HCT116 (cell line): ENCODE results near the gene LAIR1. TPM values are rescaled to one million over a fixed set of nuclear protein-coding genes. Genes with fewer than 3 reads are reported as not detected.
"Not testable (repeated sequence)": the region's sequence is repeated elsewhere in the genome, so short reads cannot be mapped to it uniquely, and the experiment has no call there.

Source experiments
- ATAC-seq: fragments of 200-7000 bp; cut with Tn5 transposase; 2 replicates; pipeline ENCODE4 v1.9.1; 2020; ENCODE audit warnings: mild to moderate bottlenecking, moderate library complexity
- BruUV-seq: library from RNA; stranded (reverse); fragments of 400-500 nt; replicated peaks from 2 replicates; lab custom pipeline; 2021; lab: Mats Ljungman, UMichigan
- CTCF ChIA-PET: fragments of 300-600 bp; sonication (Branson Sonifier 250); formaldehyde crosslinking; loops from one replicate; lab custom pipeline; 2021; ENCODE audit warnings: antibody characterized with exemption; lab: Charles Lee
- POLR2A ChIA-PET: fragments of 300-600, 350-600 bp; sonication (Branson Sonifier 250); formaldehyde crosslinking; loops from one replicate; lab custom pipeline; 2021; ENCODE audit warnings: antibody characterized with exemption; lab: Charles Lee
- RAD21 ChIA-PET, 2 experiments: fragments of 300-600 bp; sonication (Branson Sonifier 250); formaldehyde crosslinking; loops; one replicate each; lab custom pipeline; 2023; ENCODE audit warnings: low total read pairs in 2 of 2; ENCODE audit not compliant: uncharacterized antibody in 2 of 2, unreplicated experiment in 2 of 2, low non-redundant PET in 1 of 2; lab: Charles Lee
- DNase-seq: peaks from one replicate; pipeline ENCODE4 v3.0.0-alpha.2; 2010; ENCODE audit warnings: low read depth, low spot score
- H2AFZ ChIP-seq: fragments of 200-600 bp; shearing (Covaris generic), sonication (generic); 2 replicates; pipeline ENCODE4 v1.6.1; 2017; ENCODE audit warnings: low read depth, mixed run types, mixed read lengths, antibody characterized with exemption, low read length; ENCODE audit not compliant: poor library complexity, severe bottlenecking
- H3K27ac ChIP-seq: 2 replicates; pipeline ENCODE4 v1.5.1; 2012; ENCODE audit warnings: low read depth, low read length
- H3K27me3 ChIP-seq: fragments of 200-600 bp; sonication (generic); 2 replicates; pipeline ENCODE4 v1.6.1; 2016; ENCODE audit warnings: mixed run types, low read length, mixed read lengths; ENCODE audit not compliant: insufficient read depth
- H3K36me3 ChIP-seq, 2 experiments: fragments of 200-500 bp in 1 of 2; fragments of 200-600 bp in 1 of 2; sonication (Bioruptor generic) in 1 of 2; sonication (generic) in 1 of 2; 2 replicates each; pipeline versions ENCODE4 v1.5.1 to v1.6.1; 2014 to 2016; ENCODE audit warnings: low read length in 2 of 2, inconsistent platforms in 1 of 2, mixed read lengths in 1 of 2, mixed run types in 1 of 2; ENCODE audit not compliant: insufficient read depth in 2 of 2, control insufficient read depth in 1 of 2
- H3K4me1 ChIP-seq, 2 experiments: fragments of 200-600 bp in 1 of 2; sonication (generic) in 1 of 2; 2 replicates each; pipeline versions ENCODE4 v1.5.1 to v1.6.1; 2012 to 2017; ENCODE audit warnings: low read length in 2 of 2, inconsistent platforms in 1 of 2, mild to moderate bottlenecking in 1 of 2, mixed read lengths in 1 of 2, mixed run types in 1 of 2, moderate library complexity in 1 of 2; ENCODE audit not compliant: insufficient read depth in 2 of 2, control insufficient read depth in 1 of 2
- H3K4me2 ChIP-seq: fragments of 200-600 bp; sonication (generic); 2 replicates; pipeline ENCODE4 v1.6.1; 2017; ENCODE audit warnings: mixed run types, low read length, mixed read lengths
- H3K4me3 ChIP-seq, 2 experiments: fragments of 200-600 bp in 1 of 2; sonication (generic) in 1 of 2; replicated peaks in 1 of 2; 2 replicates each; pipeline ENCODE4 v1.5.1; 2011 to 2016; ENCODE audit warnings: low read length in 2 of 2, control low read depth in 1 of 2, low read depth in 1 of 2, mild to moderate bottlenecking in 1 of 2, mixed read lengths in 1 of 2, mixed run types in 1 of 2
- H3K79me2 ChIP-seq: fragments of 200-600 bp; sonication (generic); 2 replicates; pipeline ENCODE4 v1.6.1; 2017; ENCODE audit warnings: mild to moderate bottlenecking, mixed run types, low read length, moderate library complexity, mixed read lengths; ENCODE audit not compliant: insufficient read depth
- H3K9ac ChIP-seq: fragments of 200-600 bp; sonication (generic); 2 replicates; pipeline ENCODE4 v1.6.1; 2016; ENCODE audit warnings: low read length, mixed read lengths
- H3K9me2 ChIP-seq: fragments of 200-600 bp; sonication (generic), shearing (Covaris generic); 2 replicates; pipeline ENCODE4 v1.6.1; 2017; ENCODE audit warnings: mixed run types, mild to moderate bottlenecking, moderate library complexity; ENCODE audit not compliant: insufficient read depth
- H3K9me3 ChIP-seq, 2 experiments: fragments of 200-500 bp in 1 of 2; fragments of 200-600 bp in 1 of 2; sonication (Bioruptor generic) in 1 of 2; sonication (generic) in 1 of 2; 2 replicates each; pipeline ENCODE4 v1.6.1; 2014 to 2017; ENCODE audit warnings: low read length in 2 of 2, mixed read lengths in 2 of 2, inconsistent platforms in 1 of 2, low read depth in 1 of 2, mild to moderate bottlenecking in 1 of 2, mixed run types in 1 of 2, moderate library complexity in 1 of 2; ENCODE audit not compliant: control insufficient read depth in 1 of 2, insufficient read depth in 1 of 2
- H4K20me1 ChIP-seq: fragments of 200-600 bp; sonication (generic), shearing (Covaris generic); 2 replicates; pipeline ENCODE4 v1.6.1; 2017; ENCODE audit warnings: mixed run types, mild to moderate bottlenecking, moderate library complexity; ENCODE audit not compliant: insufficient read depth
- CTCF ChIP-seq, 3 experiments: fragments of 200-600 bp in 1 of 3; sonication (generic) in 1 of 3; IDR thresholded peaks in 2 of 3; conservative IDR thresholded peaks in 1 of 3; 2 replicates each; pipeline ENCODE4 v1.5.1; 2012 to 2017; ENCODE audit warnings: low read depth in 2 of 3, low read length in 2 of 3, antibody characterized with exemption in 1 of 3, borderline replicate concordance in 1 of 3, control low read depth in 1 of 3, mild to moderate bottlenecking in 1 of 3, mixed read lengths in 1 of 3, mixed run types in 1 of 3, moderate library complexity in 1 of 3; ENCODE audit not compliant: insufficient read depth in 1 of 3
- RAD21 ChIP-seq: IDR thresholded peaks from 2 replicates; pipeline ENCODE4 v1.6.1; 2012; ENCODE audit warnings: low read depth, mild to moderate bottlenecking
- SP1 ChIP-seq: IDR thresholded peaks from 2 replicates; pipeline ENCODE4 v1.6.1; 2012; ENCODE audit warnings: low read depth
- TCF7L2 ChIP-seq: IDR thresholded peaks from 2 replicates; pipeline ENCODE4 v1.7.0; 2011; ENCODE audit warnings: borderline replicate concordance, inconsistent platforms; ENCODE audit not compliant: insufficient read depth, insufficient read length; ENCODE audit errors: extremely low read depth
- YY1 ChIP-seq: IDR thresholded peaks from 2 replicates; pipeline ENCODE4 v1.6.1; 2011; ENCODE audit warnings: low read length, low read depth, moderate library complexity, mild to moderate bottlenecking; ENCODE audit not compliant: insufficient replicate concordance; ENCODE audit errors: extremely low read depth
- ZBTB33 ChIP-seq: IDR thresholded peaks from 2 replicates; pipeline ENCODE4 v1.6.1; 2011; ENCODE audit warnings: mild to moderate bottlenecking, low read length, moderate library complexity; ENCODE audit not compliant: insufficient replicate concordance; ENCODE audit errors: extremely low read depth
- intact Hi-C: fragments of 100-400 bp; cut with micrococcal nuclease; formaldehyde crosslinking; loops from 2 replicates; pipeline ENCODE4 v1.10.0; 2022
- total RNA-seq: library from RNA; stranded (reverse); gene quantifications from one replicate; pipeline ENCODE4 v1.2.1, GENCODE V29; 2021; ENCODE audit not compliant: unreplicated experiment

LAIR1 gene
- total RNA-seq, 1 experiment from 2014 or later = 0.89 TPM

- H4K20me1 ChIP-seq, H3K4me3 ChIP-seq, RAD21 ChIA-PET, DNase-seq, H3K9me3 ChIP-seq, H2AFZ ChIP-seq, CTCF ChIA-PET, H3K79me2 ChIP-seq, H3K27me3 ChIP-seq, POLR2A ChIA-PET: not testable (repeated sequence)
- peak; percentile 93 for ATAC-seq
- peak in 1 of 3 experiments; percentile 10; a peak in 1 of 6 replicates for TF ChIP-seq CTCF (IDR thresholded peaks at IDR 0.05 in 2 of 3, conservative IDR thresholded peaks at IDR 0.05 in 1 of 3; ENCODE audit: borderline replicate concordance in 1 of 3, insufficient read depth in 1 of 3, low read depth in 2 of 3, low read length in 2 of 3)
- TF ChIP-seq, all 23 proteins: peak for 1; not testable (repeated sequence) for 22
- intact Hi-C loops, H3K27ac ChIP-seq, H3K9me2 ChIP-seq, BruUV-seq, H3K9ac ChIP-seq, H3K36me3 ChIP-seq, H3K4me1 ChIP-seq: not testable (repeated sequence)
- H3K4me2 ChIP-seq = peak overlapping the region; percentile 41; the same call in 1 of the 2 replicates
These were observed 5.4 kb downstream of the LAIR1 start for GRCh38 chr19:54359149-54359820.

- ATAC-seq (no peak), DNase-seq (no peak)
- TF ChIP-seq TCF7L2 = no peak
- TF ChIP-seq ZBTB33 = no peak
- TF ChIP-seq YY1 = no peak
- TF ChIP-seq SP1 = no peak
- no peak for TF ChIP-seq RAD21
- Histone ChIP-seq H3K4me3 (no peak overlapping the region), H4K20me1 (no peaks in the 10 kb centered on the region), H3K36me3 (no peaks in the 10 kb centered on the region), H3K79me2 (no peaks in the 10 kb centered on the region), H3K27ac (no peak overlapping the region), H3K9ac (no peak overlapping the region), H3K4me2 (no peak overlapping the region), H3K9me3 (no peaks in the 10 kb centered on the region), H3K4me1 (peaks cover 0 to 6% of the 10 kb centered on the region in 2 experiments; a peak in 1 of 4 replicates), H3K27me3 (no peaks in the 10 kb centered on the region), H3K9me2 (no peaks in the 10 kb centered on the region), H2AFZ (no peak overlapping the region)
- CTCF ChIA-PET = no interaction called here
- POLR2A ChIA-PET = no interaction called here
- RAD21 ChIA-PET = no interaction called here
- no TSS peak for BruUV-seq
- intact Hi-C loops = no loop called here
These were observed 7.3 kb downstream of the LAIR1 start for GRCh38 chr19:54357381-54357780.
